GM18858 (cell line): ENCODE data around the gene NOP56.

Experiments
- ATAC-seq: cut with Tn5 transposase; IDR thresholded peaks from one replicate; pipeline ENCODE4 v1.9.1; 2021; ENCODE audit not compliant: unreplicated experiment

Gene NOP56

DNA sequence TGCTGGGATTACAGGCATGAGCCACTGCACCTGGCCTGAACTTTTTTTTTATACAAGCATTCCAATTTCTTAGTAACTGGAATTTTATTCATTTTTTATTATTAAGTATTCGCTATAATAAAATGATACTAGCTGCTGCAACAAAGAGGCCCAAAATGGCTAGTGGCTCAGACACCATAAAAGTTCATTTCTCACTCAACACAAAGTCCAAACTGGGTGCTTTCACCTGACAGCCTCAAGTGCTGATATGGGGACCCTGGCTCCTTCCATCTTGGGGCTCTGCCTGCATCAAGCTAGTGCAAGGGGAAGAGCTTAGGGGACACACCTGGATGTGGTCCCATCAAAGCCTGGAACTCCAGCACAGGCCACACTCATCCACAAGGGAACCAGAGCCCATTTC lies 12.2 kb upstream of the NOP56 start:
- ATAC-seq, result no peak

DNA sequence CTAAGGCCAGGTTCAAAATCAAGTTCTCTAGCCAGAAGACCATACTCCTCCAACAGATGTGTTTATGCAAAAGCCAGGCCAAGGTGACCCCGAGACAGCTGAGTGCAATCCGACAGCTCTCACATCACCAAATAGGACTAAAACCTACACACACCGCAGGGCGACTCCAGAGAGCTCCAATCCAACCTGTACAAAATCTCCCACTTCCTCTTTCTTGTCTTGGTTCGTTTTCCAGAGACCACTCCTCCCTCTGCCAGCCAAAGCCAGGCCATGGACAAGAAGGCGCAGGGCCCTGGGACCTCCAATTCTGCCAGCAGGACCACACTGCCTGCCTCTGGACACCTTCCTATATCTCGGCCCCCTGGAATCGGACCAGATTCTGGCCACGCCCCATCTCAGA lies 11.5 kb upstream of the NOP56 start:
- ATAC-seq, result no peak

DNA sequence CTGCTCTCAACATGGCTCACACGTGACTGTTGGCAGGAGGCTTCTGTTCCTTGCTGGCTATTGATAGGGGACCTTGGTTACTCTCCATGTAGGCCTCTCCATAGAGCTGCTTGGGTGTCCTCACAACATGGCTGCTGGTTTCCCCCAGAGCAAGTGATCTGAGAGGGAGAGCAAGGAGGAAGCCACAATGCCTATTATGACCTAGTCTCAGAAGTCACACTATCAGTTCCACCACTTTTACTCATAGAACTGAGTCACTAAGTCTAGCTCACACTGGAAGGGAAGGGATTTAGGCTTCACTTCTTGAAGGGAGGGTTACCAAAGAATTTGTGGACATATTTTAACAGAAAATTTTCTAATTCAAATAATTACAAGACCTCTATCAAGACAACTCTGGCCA lies 8.7 kb upstream of the NOP56 start:
- no peak for ATAC-seq

DNA sequence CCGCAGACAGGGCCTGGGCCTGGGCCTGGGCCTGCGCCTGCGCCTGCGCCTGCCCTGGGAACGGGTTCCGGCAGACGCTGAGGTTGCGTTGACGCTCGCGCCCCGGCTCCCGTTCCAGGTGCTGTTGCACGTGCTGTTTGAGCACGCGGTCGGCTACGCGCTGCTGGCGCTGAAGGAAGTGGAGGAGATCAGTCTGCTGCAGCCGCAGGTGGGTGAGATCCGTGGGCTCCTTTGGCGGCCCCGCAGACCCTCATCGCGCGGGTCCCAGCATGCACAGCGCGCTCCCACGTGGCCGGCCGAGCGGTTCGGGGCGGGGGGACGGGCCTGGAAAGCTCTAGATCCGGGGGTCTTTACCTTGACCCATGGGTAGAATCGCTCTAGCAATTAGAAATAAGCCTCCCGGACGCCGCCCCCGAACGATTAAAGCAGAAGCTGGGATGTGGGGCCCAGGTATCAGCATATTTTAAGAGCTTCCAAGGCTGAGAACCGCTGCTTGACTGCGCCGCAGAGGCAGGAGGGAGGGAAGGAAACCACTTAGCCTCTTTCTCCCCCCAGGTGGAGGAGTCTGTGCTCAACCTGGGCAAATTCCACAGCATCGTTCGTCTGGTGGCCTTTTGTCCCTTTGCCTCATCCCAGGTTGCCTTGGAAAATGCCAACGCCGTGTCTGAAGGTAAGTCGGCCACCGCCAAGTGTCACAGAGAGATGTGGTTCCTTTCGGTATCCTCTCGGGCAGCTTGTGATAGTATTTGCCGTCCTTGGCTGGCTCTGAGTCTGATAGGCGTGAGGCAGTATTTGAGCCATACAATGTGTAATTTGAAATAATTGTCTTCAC lies 508 bp downstream of the NOP56 start:
- ATAC-seq, result peak; percentile 18

DNA sequence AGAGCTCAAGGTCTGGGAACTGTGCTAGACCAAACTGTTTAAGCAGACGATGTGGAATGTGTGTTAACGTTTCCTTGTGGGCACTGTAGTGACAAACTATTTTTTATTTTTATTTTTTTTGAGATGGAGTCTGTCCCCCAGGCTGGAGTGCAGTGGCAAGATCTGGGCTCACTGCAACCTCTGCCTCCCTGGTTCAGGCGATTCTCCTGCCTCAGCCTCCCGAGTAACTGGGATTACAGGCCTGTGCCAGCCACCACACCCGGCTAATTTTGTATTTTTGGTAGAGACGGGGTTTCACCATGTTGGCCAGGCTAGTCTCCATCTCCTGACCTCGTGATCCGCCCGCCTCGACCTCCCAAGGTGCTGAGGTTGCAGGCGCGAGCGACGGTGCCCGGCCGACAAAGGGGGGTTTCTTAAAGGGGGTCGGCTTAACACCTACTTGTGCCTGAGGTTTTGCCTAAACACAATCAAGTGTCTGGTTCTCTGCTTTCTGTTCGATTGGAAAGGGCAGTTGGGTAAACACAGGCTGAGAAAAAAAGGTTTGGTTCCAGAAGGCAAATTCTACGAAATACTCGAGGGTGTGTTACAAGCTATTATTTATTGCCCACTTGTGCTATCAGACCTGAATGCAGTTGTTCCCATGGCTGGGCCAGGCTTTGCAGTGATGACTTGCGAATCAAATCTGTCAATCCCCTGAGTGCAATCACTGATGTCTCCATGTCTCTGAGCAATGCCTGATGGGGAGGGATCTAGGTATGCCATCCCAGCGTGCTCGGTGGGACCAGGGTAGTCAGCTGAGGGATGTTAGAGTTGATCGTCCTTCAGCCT lies 1.3 kb downstream of the NOP56 start:
- ATAC-seq, result no peak

DNA sequence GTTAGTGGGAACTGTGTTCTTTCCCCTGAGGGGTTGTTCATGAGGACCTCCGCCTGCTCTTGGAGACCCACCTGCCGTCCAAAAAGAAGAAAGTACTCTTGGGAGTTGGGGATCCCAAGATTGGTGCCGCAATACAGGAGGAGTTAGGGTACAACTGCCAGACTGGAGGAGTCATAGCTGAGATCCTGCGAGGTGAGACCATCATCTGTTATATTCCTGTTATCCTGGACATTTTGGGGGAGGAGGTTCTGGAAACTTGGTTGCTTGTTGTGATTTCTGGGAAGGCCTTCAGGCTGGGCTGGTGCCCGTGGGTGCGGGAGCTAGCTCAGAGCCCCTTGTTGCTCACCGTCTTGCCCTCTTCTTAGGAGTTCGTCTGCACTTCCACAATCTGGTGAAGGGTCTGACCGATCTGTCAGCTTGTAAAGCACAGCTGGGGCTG lies 2.0 kb downstream of the NOP56 start:
- ATAC-seq, result no peak

DNA sequence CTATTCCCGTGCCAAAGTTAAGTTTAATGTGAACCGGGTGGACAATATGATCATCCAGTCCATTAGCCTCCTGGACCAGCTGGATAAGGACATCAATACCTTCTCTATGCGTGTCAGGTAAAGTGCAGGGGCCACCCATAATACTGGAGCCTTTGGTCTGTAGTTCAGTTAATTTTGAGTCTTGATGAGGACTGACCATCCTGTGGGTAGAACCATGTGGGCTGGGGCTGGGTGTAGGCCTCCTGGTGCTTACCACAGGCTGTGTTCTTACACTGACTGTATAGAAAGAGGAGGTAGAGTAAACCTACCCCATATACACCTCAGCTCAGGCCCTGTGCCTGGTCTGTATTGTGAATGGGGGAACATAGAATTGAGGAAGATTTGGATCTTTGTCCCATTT lies 2.4 kb downstream of the NOP56 start:
- ATAC-seq, result no peak

DNA sequence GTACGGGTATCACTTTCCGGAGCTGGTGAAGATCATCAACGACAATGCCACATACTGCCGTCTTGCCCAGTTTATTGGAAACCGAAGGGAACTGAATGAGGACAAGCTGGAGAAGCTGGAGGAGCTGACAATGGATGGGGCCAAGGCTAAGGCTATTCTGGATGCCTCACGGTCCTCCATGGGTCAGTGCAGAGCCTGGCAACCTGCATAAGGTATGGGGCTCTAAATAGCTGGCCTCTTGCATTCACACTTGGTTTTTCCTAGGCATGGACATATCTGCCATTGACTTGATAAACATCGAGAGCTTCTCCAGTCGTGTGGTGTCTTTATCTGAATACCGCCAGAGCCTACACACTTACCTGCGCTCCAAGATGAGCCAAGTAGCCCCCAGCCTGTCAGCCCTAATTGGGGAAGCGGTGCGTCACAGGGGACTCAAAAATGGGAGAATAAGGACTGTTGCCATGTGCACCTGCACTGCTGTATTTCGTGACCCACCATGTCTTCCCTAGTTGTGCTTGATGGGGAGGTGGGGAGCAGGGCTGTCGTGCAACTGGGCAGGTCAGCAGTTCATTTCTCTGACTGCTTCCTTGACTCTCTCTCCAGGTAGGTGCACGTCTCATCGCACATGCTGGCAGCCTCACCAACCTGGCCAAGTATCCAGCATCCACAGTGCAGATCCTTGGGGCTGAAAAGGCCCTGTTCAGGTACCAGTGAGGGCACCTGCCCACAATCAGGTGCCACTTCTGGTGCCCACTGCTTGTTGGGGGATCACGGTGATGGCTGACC lies 3.1 kb downstream of the NOP56 start:
- no peak for ATAC-seq

DNA sequence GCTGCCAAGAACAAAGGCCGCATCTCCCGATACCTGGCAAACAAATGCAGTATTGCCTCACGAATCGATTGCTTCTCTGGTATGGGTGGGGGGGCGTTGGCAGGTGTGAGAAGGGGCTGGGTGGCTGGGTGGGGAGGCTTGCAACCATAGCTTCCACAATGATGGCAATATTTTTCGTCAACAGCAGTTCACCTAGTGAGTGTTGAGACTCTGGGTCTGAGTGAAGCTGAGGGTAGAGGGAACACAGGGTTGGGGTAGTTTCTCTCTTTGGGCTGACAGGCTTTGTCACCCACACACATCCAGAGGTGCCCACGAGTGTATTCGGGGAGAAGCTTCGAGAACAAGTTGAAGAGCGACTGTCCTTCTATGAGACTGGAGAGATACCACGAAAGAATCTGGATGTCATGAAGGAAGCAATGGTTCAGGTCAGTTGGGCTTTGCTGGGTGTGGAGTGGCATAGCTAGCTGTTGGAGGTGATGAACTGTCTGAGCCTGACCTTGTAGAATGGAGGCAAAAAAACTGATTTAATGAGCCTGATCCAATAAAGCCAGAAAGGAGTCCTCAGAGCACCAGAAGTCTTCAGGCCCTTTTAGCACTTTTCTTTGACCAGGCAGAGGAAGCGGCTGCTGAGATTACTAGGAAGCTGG lies 4.2 kb downstream of the NOP56 start:
- no peak for ATAC-seq

DNA sequence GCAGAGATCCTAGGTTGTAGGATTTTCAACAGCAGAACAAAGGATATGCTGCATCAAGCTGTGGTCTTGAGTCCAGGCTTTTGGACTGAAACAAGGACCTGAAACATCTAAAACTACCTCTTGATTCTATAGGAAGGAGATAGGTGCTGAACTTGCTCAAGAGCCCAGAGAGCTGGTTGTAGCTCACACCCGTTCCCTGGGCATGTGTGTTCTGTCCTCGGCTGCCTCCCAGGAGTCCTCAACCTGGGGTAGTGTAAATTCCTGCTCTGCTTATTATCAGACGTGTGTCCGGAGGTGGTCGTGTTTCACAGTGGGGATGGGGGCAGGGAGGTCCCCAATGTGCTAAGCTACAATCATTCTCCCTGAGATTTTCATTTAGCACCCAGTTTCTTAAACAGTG lies 4.8 kb downstream of the NOP56 start:
- ATAC-seq, result no peak

DNA sequence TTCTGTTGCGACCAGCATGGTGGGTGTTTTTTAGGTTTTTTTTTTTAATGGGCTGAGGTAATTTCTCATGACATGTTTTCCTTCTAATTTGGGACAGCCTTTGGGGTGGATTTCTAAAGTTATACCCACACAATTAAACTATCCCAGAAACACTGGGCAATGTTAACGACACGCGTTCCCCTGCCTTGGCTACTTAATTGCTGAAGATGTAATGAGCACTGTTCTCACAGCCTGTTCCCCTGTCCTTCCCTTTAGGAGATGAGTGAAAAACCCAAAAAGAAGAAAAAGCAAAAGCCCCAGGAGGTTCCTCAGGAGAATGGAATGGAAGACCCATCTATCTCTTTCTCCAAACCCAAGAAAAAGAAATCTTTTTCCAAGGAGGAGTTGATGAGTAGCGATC lies 5.2 kb downstream of the NOP56 start:
- ATAC-seq, result no peak

DNA sequence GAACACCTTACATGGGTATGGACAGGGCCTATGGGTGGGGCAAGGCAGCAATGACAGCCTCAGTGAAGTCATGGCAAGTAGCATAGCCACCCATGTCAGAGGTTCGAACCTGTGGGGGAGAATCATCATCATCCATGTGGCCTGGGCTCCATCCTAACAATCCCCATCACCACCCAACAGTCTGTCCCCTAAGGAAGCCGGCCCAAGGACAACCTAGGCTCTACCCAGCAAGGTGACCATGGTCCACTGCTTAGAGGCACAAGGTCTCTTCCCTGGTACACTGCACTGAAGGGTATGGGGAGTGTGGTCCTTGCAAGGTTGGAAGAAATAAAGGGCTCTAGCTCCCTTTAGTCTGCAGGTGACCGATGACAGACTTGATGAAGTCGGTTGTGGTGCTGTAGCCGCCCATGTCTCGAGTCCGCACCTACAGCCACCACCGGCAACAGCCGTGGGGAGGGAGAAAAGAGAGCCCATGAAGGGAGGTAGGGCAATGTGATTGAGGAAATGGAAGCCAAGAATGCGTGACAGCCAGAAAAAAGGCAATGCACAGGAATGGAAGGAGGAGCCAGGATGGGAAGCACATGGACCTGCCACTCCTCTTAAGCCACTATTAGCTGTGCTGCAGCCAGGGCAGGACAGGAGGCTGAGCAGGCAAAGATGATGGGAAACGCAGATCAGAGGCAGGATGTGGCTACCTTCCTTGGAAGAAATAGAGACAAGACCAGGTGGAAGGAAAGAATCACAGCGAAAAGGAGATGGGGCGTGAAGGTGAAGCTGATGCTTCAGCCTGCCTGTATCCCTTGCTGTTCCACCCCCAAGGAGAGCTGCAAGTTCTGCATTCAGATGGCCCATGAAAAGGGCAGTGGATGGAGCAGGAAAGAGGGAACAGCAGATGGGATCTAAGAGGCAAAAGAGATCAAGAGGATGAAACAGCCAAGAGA lies 6.3 kb downstream of the NOP56 start:
- ATAC-seq, result no peak

DNA sequence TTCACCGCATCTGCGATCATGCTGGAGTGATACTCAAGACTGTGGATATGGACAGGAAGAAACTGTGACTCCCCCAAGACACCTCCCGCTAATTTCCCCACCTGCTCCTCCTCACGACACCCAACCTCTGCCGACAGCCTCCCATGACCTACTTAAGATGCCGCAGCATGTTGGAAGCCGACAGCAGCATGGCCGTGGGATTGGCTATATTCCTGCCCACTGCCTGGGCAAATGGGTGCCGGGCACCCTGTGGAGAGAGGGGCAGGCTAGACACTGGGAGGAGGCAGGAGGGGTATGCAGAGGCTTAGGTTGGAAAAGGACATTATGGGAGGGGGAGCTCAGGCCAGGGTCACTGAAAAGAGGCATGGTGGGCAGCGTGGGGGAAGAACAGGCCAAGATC lies 7.1 kb downstream of the NOP56 start:
- no peak for ATAC-seq

DNA sequence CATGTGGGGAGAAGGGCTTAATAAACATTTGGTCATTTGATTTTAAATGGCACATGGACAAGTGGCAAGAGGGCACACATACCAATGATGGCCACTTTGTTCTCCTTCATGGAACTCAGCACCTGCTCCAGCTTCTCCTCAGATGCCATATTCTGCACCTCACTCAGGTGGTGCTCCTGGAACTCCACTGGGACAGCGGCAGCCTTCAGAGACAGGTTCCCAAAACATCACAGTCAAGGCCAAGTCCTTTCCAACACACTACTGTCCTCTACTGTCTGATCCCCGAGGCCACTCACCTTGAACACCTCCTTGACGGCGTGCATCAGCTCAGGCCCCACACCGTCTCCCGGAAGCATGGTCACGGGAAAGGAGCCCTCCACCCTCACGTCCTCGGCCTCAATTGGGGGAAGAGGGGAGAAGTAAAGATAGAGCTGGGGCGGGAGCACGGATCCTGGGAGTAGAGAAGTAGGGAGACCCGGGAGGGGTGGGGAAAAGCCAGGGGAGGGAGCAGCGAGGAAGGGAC lies 11.0 kb downstream of the NOP56 start:
- no peak for ATAC-seq

DNA sequence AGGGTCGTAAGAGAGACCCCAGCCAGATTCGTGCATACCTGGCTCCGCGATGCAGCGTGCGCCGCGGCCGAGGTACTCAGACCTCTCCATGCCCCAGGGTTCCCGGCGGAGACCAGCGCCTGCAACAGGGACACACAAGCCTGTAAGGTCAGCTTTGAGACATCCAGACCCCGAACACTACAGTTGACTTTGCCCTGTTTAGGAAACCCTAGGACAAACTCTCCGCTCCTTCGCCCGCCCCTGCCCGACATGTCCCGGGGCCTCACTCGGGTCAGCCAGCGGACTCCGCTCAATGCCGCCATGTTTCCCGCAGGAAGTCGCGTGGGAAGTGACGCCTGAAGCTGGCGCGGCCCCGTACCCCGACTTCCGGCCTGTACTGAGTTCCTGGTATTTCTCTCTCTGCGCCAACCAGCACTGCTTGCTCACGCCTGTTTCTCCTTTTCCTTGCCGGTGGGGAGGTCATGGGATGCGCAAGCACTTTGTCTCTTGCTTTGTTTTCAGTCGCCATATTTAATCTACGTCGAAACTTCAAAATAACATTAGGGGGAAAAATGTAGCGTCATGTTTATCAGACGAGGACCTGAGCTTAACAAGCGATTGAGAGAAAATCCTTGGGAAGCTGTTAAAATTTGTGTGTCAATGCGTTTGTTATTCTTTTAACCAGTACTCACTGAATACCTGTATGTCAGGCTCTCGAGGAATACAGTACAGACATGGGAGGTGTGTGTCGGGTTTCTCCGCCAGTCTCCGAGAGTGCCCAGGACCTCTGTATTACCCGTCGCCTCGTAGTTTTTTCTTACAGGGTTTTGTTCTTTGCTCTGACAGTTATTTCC lies 11.7 kb downstream of the NOP56 start, which contains the start of gene IDH3B:
Gene IDH3B (minus strand): TSS at position 330 of the 833 bp plus-strand sequence. CDS start 28 bp downstream, at position 302.
- peak; percentile 68 for ATAC-seq

DNA sequence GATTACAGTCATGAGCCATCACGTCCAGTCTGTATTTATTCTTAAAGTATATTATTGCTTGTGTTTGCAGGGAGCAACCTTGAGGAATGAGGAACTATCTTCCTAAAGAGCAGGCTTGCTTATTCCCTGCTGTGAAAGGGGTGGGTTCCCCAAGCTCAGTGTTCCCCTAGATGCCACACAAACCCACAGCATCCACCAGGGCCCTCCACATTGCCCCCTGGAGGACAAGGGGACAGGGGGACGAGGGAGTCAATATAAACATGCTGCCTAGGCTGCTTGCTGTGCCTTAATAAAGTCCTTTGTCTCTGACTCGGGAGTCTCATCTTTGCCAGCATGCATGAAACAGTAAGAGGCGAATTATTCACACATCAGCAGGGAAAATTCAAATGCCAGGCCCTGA lies 19.5 kb downstream of the NOP56 start:
- no peak for ATAC-seq

DNA sequence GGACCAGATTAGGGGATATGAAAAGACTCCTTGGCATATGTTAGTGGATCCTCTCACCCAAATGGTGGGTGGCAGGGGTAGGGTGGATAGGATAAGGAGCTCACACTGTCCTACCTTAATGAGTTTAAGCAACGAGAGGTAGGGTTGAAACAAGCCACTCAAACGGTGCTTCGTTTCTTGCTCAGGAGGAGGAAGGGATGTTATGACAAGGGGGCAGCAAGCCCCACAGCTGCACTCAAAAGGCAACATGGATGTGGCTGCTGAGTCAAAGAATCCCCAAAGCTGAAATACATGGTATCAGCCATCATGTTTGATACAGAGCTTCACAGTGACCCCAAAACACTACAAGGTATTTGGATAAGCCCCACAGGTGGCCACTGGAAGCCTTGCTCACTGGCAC lies 20.0 kb downstream of the NOP56 start:
- no peak for ATAC-seq

DNA sequence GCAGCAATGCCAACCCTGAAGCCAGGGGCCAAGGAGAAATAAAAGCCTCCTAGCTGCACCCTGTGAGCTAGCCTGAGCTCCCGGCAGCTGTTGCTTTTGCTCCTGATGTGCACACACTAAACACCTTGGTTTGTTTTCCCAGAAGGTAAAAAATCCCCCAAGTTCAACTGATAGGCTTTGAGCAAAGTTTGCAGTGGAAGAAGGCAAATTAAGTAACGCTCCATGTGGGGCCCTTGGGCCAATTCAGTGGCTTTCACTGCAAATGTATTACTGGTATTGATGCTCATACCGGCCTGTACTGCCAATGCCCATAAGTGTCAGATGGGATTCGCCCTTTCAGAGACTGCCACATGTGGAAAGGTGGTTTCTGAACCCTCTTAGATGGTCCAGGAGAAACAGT lies 21.0 kb downstream of the NOP56 start:
- ATAC-seq, result no peak

DNA sequence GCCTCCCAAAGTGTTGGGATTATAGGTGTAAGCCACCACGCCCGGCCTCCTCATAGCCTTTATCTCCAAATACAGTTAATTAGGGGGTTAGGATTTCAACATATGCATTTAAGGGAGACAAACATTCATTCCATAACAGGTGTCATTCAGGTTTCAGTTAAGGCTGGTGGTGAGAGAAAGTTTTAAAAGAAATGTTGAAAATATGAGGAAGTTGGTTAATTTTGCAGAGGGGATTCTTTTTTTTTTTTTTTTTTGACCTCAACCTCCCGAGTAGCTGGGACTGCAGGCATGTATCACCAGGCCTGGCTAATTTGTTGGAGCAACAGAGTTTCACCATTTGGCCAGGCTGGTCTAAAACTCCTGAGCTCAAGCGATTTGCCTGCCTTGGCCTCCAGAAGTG lies 27.6 kb downstream of the NOP56 start:
- ATAC-seq, result no peak
